ENCODE measurements around the gene SRSF9. TPM values are rescaled to one million over a fixed set of nuclear protein-coding genes. Genes with fewer than 3 reads are reported as not detected.

Gene SRSF9
- total RNA-seq, 1 experiment from 2014 or later = 297 TPM

DNA sequence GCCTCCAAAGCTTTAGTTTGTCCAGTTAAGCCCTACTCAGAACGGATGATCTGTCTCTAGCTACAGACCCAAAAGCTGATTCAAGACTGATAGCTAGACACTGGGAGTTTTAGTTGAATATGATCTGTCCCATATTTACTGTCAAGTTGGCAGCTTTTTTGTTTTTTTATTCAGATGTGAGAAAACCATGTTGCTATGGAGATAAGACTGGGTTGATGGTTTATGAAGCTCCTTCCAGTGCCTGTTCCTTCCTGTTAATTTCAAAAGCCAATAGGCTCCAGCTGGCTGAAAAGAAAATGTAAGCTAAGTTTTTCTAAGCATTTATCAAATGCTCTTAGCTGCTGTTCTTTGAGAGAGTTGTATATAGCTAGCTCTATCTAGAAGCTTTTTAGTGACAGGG is 31.0 kb upstream of the SRSF9 start (continued):
- TF ChIP-seq, protein P1, sequence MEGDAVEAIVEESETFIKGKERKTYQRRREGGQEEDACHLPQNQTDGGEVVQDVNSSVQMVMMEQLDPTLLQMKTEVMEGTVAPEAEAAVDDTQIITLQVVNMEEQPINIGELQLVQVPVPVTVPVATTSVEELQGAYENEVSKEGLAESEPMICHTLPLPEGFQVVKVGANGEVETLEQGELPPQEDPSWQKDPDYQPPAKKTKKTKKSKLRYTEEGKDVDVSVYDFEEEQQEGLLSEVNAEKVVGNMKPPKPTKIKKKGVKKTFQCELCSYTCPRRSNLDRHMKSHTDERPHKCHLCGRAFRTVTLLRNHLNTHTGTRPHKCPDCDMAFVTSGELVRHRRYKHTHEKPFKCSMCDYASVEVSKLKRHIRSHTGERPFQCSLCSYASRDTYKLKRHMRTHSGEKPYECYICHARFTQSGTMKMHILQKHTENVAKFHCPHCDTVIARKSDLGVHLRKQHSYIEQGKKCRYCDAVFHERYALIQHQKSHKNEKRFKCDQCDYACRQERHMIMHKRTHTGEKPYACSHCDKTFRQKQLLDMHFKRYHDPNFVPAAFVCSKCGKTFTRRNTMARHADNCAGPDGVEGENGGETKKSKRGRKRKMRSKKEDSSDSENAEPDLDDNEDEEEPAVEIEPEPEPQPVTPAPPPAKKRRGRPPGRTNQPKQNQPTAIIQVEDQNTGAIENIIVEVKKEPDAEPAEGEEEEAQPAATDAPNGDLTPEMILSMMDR (IDR thresholded peaks at IDR 0.05 in 2 of 3, conservative IDR thresholded peaks at IDR 0.05 in 1 of 3; ENCODE audit: borderline replicate concordance in 1 of 3, insufficient read depth in 1 of 3, low read depth in 2 of 3, low read length in 2 of 3) = no peak
- TF ChIP-seq EGR1 (IDR thresholded peaks at IDR 0.05; ENCODE audit: low read depth) (no peak), CEBPB (IDR thresholded peaks at IDR 0.05; ENCODE audit: low read depth) (no peak), POLR2A (IDR thresholded peaks at IDR 0.05; ENCODE audit: borderline replicate concordance, extremely low read depth, insufficient read depth, insufficient read length) (no peak), EZH2phosphoT487 (IDR thresholded peaks at IDR 0.05; ENCODE audit: borderline replicate concordance) (no peak), YY1 (IDR thresholded peaks at IDR 0.05; ENCODE audit: extremely low read depth, insufficient replicate concordance, low read depth, low read length) (no peak), SIN3A (IDR thresholded peaks at IDR 0.05; ENCODE audit: low read depth) (no peak)
- TF ChIP-seq, protein P2, sequence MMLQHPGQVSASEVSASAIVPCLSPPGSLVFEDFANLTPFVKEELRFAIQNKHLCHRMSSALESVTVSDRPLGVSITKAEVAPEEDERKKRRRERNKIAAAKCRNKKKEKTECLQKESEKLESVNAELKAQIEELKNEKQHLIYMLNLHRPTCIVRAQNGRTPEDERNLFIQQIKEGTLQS (IDR thresholded peaks at IDR 0.05) = no peak

DNA sequence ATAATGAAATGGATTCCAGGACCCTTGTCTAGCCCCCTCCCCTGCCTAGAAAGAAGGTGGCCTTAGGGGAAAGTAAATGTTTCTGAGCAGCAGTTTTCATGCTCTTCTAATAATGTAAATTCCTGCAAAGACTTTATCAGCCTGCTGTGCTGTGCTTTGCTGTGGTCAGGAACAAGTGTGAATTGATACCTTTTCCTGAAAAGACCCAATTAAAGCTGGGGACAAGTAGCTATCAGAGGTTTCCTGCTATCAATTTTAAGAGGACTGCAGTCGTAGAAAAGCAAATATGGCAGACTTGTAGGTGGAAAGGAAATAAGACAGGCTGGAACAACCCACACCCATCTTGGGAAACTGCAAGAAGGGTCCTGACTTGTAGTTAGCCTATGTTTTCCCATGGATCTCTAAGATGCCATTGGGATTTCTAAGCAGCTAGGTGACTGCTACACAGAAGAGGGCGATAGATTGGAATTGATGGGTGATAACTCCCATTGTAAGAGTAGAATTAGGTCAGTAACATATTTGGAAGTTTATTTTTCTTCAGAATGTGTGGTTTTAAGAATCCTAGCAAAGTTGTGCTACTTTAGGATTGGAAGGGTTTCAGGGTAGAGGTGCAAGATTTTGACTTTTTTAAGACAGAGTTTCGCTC is 29.4 kb upstream of the SRSF9 start:
- Histone ChIP-seq H3K9me3 (ENCODE audit: control insufficient read depth in 1 of 2, insufficient read depth in 1 of 2, low read depth in 1 of 2, low read length in 2 of 2) (no peaks in the 10 kb centered on the region), H2AFZ (ENCODE audit: low read depth, low read length, poor library complexity, severe bottlenecking) (no peak overlapping the region), H3K9ac (ENCODE audit: low read length) (no peak overlapping the region), H3K36me3 (ENCODE audit: control insufficient read depth in 1 of 2, insufficient read depth in 2 of 2, low read length in 2 of 2) (peaks cover 12 to 24% of the 10 kb centered on the region in 2 experiments; a peak in 2 of 4 replicates), H3K79me2 (ENCODE audit: insufficient read depth, low read length) (peaks cover 31% of the 10 kb centered on the region), H3K4me1 (ENCODE audit: control insufficient read depth in 1 of 2, insufficient read depth in 2 of 2, low read length in 2 of 2) (peaks cover 9 to 16% of the 10 kb centered on the region in 2 experiments; a peak in 2 of 4 replicates), H4K20me1 (ENCODE audit: insufficient read depth) (peaks cover 3% of the 10 kb centered on the region; the same call in 1 of the 2 replicates), H3K4me3 (replicated peaks in 1 of 2; ENCODE audit: low read depth in 1 of 2, low read length in 2 of 2) (no peak overlapping the region), H3K9me2 (ENCODE audit: insufficient read depth) (no peaks in the 10 kb centered on the region), H3K27ac (ENCODE audit: low read depth, low read length) (no peak overlapping the region; the same call in 1 of the 2 replicates), H3K4me2 (ENCODE audit: low read length) (no peak overlapping the region), H3K27me3 (ENCODE audit: insufficient read depth, low read length) (no peaks in the 10 kb centered on the region)
- BruUV-seq (replicated peaks) = no TSS peak
- DNase-seq (ENCODE audit: low read depth, low spot score) (no peak), ATAC-seq (no peak)
- intact Hi-C loops (cut with micrococcal nuclease) = no loop called here
- TF ChIP-seq FOSL1 (IDR thresholded peaks at IDR 0.05; ENCODE audit: low read depth) (no peak), CEBPB (IDR thresholded peaks at IDR 0.05; ENCODE audit: low read depth) (no peak), JUND (IDR thresholded peaks at IDR 0.05) (no peak), ZFX (IDR thresholded peaks at IDR 0.05) (no peak), RAD21 (IDR thresholded peaks at IDR 0.05; ENCODE audit: low read depth) (no peak), SP1 (IDR thresholded peaks at IDR 0.05; ENCODE audit: low read depth) (no peak), EZH2phosphoT487 (IDR thresholded peaks at IDR 0.05; ENCODE audit: borderline replicate concordance) (no peak), TCF7L2 (IDR thresholded peaks at IDR 0.05; ENCODE audit: borderline replicate concordance, extremely low read depth, insufficient read depth, insufficient read length) (no peak), CBX3 (IDR thresholded peaks at IDR 0.05; ENCODE audit: low read depth) (no peak)
- TF ChIP-seq, protein P3, sequence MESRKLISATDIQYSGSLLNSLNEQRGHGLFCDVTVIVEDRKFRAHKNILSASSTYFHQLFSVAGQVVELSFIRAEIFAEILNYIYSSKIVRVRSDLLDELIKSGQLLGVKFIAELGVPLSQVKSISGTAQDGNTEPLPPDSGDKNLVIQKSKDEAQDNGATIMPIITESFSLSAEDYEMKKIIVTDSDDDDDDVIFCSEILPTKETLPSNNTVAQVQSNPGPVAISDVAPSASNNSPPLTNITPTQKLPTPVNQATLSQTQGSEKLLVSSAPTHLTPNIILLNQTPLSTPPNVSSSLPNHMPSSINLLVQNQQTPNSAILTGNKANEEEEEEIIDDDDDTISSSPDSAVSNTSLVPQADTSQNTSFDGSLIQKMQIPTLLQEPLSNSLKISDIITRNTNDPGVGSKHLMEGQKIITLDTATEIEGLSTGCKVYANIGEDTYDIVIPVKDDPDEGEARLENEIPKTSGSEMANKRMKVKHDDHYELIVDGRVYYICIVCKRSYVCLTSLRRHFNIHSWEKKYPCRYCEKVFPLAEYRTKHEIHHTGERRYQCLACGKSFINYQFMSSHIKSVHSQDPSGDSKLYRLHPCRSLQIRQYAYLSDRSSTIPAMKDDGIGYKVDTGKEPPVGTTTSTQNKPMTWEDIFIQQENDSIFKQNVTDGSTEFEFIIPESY (IDR thresholded peaks at IDR 0.05; ENCODE audit: extremely low read depth, insufficient replicate concordance, low read length) = no peak
- TF ChIP-seq, protein P4, sequence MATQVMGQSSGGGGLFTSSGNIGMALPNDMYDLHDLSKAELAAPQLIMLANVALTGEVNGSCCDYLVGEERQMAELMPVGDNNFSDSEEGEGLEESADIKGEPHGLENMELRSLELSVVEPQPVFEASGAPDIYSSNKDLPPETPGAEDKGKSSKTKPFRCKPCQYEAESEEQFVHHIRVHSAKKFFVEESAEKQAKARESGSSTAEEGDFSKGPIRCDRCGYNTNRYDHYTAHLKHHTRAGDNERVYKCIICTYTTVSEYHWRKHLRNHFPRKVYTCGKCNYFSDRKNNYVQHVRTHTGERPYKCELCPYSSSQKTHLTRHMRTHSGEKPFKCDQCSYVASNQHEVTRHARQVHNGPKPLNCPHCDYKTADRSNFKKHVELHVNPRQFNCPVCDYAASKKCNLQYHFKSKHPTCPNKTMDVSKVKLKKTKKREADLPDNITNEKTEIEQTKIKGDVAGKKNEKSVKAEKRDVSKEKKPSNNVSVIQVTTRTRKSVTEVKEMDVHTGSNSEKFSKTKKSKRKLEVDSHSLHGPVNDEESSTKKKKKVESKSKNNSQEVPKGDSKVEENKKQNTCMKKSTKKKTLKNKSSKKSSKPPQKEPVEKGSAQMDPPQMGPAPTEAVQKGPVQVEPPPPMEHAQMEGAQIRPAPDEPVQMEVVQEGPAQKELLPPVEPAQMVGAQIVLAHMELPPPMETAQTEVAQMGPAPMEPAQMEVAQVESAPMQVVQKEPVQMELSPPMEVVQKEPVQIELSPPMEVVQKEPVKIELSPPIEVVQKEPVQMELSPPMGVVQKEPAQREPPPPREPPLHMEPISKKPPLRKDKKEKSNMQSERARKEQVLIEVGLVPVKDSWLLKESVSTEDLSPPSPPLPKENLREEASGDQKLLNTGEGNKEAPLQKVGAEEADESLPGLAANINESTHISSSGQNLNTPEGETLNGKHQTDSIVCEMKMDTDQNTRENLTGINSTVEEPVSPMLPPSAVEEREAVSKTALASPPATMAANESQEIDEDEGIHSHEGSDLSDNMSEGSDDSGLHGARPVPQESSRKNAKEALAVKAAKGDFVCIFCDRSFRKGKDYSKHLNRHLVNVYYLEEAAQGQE (IDR thresholded peaks at IDR 0.05; ENCODE audit: low read depth) = no peak
- TF ChIP-seq, protein P5, sequence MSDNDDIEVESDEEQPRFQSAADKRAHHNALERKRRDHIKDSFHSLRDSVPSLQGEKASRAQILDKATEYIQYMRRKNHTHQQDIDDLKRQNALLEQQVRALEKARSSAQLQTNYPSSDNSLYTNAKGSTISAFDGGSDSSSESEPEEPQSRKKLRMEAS (IDR thresholded peaks at IDR 0.05) = no peak
- ChIA-PET RAD21 (ENCODE audit: low non-redundant PET in 1 of 2, low total read pairs in 2 of 2, uncharacterized antibody in 2 of 2, unreplicated experiment in 2 of 2) (no interaction called here), POLR2A (no interaction called here), CTCF (interaction anchor here (0.5 kb wide), 1 partner anchor 86 kb away, joined by 4 read pairs; no protein-coding TSS in a partner anchor)
